GM19463 (cell line): ENCODE data around the gene MIOS.
"Not testable (repeated sequence)": the region's sequence is repeated elsewhere in the genome, so short reads cannot be mapped to it uniquely, and the experiment has no call there.

Experiments
- ATAC-seq: cut with Tn5 transposase; IDR thresholded peaks from one replicate; pipeline ENCODE4 v1.9.1; 2021; ENCODE audit warnings: mild to moderate bottlenecking, moderate library complexity; ENCODE audit not compliant: unreplicated experiment

The MIOS gene

GRCh38 chr7:7554021-7554432, 12.7 kb upstream of the MIOS start:
- no peak for ATAC-seq

- ATAC-seq, result no peak
Measured at GRCh38 chr7:7554649-7555575, 11.8 kb upstream of the MIOS start.

DNA sequence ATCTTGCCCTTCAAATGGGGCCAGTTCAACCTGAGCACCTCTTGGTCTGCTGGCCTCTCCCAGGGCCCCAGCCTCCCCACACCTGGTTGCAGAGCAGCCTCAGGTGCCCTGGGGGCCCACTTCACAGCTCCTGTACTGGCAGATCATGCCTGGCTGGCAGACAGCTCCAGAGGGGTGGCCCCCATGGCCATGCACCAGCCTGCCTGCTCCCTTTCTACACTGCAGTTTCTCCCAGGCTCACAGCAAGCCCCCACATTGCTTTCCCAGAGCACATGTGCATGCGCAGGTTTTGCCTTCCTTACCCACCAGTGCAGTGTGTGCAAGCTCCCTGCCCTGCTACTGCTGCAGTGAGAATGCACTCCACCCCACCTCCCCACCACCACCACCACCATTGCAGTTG, 9.8 kb upstream of the MIOS start:
- ATAC-seq, result no peak

- no peak for ATAC-seq
Measured at GRCh38 chr7:7557252-7557651, 9.4 kb upstream of the MIOS start.

DNA sequence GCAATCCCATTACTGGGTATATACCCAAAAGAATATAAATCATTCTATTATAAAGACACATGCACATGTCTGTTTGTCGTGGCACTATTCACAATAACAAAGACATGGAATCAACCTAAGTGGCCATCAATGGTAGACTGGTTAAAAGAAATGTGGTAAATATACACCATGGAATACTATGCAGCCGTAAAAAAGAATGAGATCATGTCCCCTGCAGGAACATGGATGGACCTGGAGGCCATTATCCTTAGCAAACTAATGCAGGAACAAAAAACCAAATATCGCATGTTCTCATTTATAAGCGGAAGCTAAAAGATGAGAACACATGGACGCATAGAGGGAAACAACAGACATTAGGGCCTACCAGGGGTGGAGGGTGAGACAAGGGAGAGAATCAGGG, 5.1 kb upstream of the MIOS start:
- not testable (repeated sequence) for ATAC-seq

DNA sequence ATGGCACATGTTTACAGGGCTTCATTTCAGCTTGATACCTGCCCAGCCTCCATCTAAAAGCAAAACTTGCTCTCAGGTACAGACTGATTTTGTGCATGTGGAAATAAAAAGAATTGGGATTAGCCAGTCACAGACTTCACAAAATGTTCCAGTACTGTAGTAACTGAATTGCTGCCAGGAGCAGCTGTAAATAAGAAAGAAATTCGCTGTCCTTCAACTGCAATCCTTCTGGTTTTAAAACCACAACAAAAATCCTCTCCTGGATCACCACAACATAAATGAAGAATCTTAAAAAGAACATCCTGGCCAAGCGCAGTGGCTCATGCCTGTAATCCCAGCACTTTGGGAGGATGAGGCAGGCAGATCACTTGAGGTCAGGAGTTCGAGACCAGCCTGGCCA, 3.9 kb upstream of the MIOS start:
- no peak for ATAC-seq

GRCh38 chr7:7563269-7563668, 3.4 kb upstream of the MIOS start:
- no peak for ATAC-seq

- no peak for ATAC-seq
Measured at GRCh38 chr7:7563813-7564212, 2.9 kb upstream of the MIOS start.

DNA sequence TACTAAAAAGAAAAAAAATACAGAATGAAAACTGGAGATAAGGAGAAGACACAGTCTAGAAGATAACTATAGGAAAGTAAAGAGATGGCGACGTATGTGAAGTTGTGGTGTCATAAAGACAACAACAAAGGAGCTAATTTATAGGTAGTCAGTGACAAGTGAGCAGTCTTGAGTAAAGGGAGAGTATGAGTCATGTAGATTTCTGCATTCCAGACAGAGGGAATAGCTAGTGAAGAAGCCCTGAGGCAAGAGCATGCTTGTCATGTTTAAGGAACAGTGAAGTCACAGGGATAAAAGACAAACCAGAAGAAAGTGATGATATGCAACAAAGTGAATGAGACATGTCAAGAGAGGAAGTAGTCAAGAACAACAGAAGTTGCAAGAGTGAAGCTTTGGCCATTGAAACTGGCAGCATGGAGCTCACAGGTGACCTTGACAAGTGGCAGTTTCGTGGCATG, 2.3 kb upstream of the MIOS start:
- no peak for ATAC-seq

DNA sequence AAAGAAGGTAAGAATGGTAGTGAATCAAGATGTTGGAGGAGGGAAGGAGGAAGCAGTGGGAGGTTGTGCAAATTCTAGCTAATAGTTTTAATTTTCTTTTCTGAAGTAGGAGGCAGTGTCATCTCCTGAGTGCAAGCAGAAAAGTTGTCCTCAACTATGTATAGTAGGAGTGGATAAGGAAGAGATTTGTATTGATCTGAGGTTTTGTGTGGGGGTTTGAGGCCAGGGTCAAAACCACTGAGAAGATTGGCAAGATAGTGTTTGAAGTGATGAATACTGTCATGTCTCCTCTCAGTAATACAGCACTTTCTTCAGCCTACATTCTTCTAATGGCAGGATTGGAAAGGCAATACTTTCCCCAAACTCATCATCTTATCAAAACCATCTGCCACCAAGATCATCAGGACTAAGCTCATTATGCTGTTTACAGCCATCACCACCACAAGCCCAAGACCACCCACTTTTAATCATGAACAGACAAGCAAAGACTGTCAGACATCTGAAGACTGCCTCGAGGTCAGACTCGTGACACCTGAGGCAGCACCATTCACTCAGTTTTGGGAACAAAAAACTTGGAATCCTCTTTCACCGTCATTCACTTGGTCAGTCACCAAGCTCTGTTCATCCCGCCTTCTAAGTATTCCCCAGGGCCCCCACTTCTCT, 1.5 kb upstream of the MIOS start:
- ATAC-seq, result no peak

GRCh38 chr7:7565746-7566650, 686 bp upstream of the MIOS start:
- peak; percentile 26 for ATAC-seq

DNA sequence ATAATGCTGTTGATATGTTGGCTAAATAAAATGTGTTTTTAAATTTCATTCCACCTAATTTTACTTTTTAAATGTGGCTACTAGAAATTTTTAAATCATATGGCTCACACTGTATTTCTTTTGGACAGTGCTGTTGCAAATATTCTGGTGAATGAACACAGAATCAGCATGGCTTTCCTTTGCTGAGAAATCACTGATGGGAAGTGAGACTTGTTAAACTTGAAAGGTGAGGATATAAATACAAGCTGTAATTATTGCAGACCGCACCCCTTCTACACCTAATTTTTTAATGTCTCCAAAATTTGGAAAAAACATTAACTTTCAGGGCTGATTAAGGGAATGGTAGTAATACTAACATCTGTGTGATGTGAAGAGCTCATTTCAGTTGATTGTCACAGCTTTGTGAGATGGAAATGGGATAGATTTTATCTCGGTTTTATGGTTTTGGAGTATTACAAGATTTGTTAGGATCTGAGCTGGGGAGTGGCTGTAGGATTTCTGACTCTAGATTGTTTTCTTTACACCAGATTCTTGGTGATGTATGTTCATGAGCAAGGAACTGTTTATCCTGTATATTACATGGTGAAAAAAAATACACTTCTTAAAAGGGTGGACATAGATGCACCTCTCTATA, 1.3 kb downstream of the MIOS start:
- no peak for ATAC-seq

GRCh38 chr7:7568553-7568952, 1.9 kb downstream of the MIOS start:
- ATAC-seq, result no peak

DNA sequence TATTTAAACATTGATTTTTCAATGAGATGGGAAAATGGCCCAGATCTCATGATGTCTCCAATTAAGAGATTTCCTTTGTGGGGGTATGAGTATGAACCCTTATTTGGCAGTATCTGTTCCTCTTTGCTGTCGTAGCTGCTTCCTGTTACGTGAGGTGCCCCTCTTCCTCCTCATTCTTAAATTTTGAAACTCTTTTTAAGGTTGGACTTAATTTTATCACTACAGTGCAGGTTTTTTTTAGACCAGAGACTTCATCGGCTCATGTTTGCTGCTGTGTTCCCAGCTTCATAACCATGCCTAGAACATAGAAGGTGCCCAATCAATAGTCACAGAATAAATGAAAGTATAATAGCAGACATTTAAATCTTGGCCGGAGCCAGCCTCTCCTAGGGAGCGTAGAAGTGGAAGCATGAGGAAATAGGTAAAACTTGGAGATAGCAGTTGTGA, 2.4 kb downstream of the MIOS start:
- peak; percentile 25 for ATAC-seq

- no peak for ATAC-seq
Measured at GRCh38 chr7:7569615-7570014, 2.9 kb downstream of the MIOS start.

GRCh38 chr7:7570584-7570983, 3.9 kb downstream of the MIOS start:
- ATAC-seq, result no peak

DNA sequence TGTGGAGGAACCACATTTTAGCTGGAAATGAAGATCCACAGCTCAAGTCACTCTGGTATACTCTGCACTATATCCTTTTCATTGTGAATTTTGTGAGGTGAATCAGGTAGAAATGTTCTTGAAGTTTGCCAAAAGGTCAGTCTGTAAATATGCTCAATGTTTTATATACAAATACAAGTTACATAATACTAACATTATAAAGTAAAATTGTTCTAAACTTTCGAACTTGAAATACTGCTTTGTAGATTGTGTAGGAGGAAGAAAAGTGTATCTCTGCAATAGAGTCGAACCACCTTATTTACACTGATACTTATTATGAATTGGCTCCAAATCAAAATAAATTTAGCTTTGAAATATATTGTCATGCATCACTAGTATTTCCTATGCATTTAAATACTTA, 7.0 kb downstream of the MIOS start:
- no peak for ATAC-seq

GRCh38 chr7:7576344-7576743, 9.7 kb downstream of the MIOS start:
- ATAC-seq, result no peak

- no peak for ATAC-seq
Measured at GRCh38 chr7:7577888-7578287, 11.2 kb downstream of the MIOS start.

- ATAC-seq, result no peak
Measured at GRCh38 chr7:7579638-7580037, 13.0 kb downstream of the MIOS start.
